8988T (cell line): ENCODE measurements around the gene SLC31A1.

Experiments
- DNase-seq: peaks from one replicate; pipeline ENCODE4 v3.0.0; 2011

The SLC31A1 gene

GRCh38 chr9:113309204-113309813, 88.0 kb downstream of the SLC31A1 start:
- DNase-seq: no peak

DNA sequence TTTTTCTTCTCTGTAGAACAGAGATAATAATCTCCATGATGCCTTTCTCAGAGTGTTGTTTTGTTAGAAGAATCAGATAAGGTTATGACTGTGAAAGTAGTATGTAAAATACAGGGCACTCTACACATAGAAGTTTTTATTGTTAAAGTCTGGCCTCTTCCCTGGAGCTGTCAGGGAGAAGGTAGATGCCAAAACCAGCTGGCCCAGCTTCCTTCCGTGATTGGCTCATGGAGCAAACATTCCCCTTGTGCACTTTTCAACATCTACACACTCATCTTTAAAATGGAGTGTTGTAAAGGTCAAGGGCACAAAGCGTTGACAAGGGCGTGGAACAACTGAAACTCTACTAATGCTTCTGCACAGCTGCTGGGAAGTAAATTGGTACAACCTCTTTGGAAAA, 89.2 kb downstream of the SLC31A1 start:
- DNase-seq: no peak

DNA sequence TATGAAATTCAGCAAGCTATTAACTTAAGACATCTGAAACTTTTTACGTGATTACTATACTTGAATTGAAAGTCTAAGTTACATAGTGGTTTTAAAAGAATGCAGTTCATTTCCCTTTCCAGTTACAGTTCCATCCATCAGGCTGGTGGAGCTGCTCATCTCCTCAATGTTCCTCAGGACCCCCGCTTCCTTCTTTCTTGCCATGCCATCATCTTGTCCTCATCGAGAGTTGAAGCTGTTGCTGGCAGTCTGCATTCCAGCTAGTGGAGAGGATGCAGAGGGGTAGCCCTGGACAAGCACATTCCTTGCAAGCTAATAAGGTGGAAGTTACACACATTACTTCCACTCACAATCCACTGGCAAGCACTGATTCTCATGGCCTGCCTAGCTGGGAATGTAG, 90.6 kb downstream of the SLC31A1 start:
- no peak for DNase-seq

DNA sequence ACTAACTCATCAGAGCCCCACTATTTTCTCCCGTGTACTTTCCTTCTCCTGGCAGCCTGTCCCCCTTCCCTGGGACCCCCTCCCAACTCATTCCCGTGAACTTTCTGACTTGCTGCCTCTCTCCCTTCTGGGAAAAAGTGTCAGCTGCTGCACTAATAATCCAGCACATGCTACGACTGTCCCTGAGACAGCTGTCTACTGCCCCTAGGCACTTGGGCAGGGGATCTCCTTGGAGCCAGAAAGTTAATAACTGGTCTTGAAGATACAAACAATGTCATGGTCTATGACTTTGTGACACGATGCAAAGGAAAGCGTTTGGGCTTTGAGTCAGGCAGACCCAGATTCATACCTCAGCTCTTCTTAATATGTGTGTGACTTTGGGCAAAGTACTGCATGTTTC, 91.9 kb downstream of the SLC31A1 start:
- no peak for DNase-seq
